Gastrocnemius medialis (tissue), 4 donors: Measurements from ENCODE around the gene SERPINH1. TPM values are rescaled to one million over a fixed set of nuclear protein-coding genes. Genes with fewer than 3 reads are reported as not detected.
A peak's percentile ranks its signal among the peaks of the same experiment; 100 is the strongest.

Experiments used
- ATAC-seq, 2 donors: fragments of 150-250 bp; one replicate each; pipeline ENCODE4 v1.9.1; 2016
- DNase-seq, 2 donors: peaks; one replicate each; pipeline ENCODE4 v3.0.0-alpha.2; 2019
- H3K27ac ChIP-seq, 4 donors: fragments of 200-600 bp; sonication (generic); 1 replicate in 1 of 4; 2 replicates in 3 of 4; pipeline ENCODE4 v1.5.1; 2016 to 2018; ENCODE audit warnings: mild to moderate bottlenecking in 2 of 4, moderate library complexity in 1 of 4
- H3K27me3 ChIP-seq, 3 donors: fragments of 200-600 bp; sonication (generic) in 2 of 3; 1 replicate in 1 of 3; 2 replicates in 2 of 3; pipeline versions ENCODE4 v1.5.1 to v1.6.0; 2016 to 2019; ENCODE audit warnings: mild to moderate bottlenecking in 1 of 3, moderate library complexity in 1 of 3
- H3K36me3 ChIP-seq, 2 donors: fragments of 200-600 bp; sonication (generic) in 1 of 2; one replicate each; pipeline ENCODE4 v1.5.1; 2017 to 2018
- H3K4me1 ChIP-seq, 2 donors: fragments of 200-600 bp; sonication (generic) in 1 of 2; one replicate each; pipeline ENCODE4 v1.5.1; 2016 to 2017; ENCODE audit warnings: mild to moderate bottlenecking in 2 of 2
- H3K4me3 ChIP-seq, 4 donors: fragments of 200-600 bp; sonication (generic) in 3 of 4; 1 replicate in 1 of 4; 2 replicates in 3 of 4; pipeline ENCODE4 v1.5.1; 2016 to 2019; ENCODE audit warnings: mild to moderate bottlenecking in 2 of 4
- H3K9me3 ChIP-seq, 3 donors: fragments of 200-600 bp; sonication (generic) in 2 of 3; 1 replicate in 1 of 3; 2 replicates in 2 of 3; pipeline ENCODE4 v1.5.1; 2016 to 2019
- CTCF ChIP-seq, 5 experiments: fragments of 450-650 bp in 3 of 5; fragments of 200-600 bp in 2 of 5; sonication (generic) in 2 of 5; IDR thresholded peaks in 4 of 5; conservative IDR thresholded peaks in 1 of 5; 1 replicate in 4 of 5; 2 replicates in 1 of 5; pipeline ENCODE4 v1.5.1; 2016 to 2019; ENCODE audit warnings: antibody characterized with exemption in 5 of 5, mild to moderate bottlenecking in 3 of 5, moderate library complexity in 3 of 5
- POLR2A ChIP-seq, 2 donors: fragments of 450-650 bp; IDR thresholded peaks; one replicate each; pipeline ENCODE4 v1.6.1; 2017; ENCODE audit warnings: antibody characterized with exemption in 2 of 2, mild to moderate bottlenecking in 2 of 2, moderate library complexity in 2 of 2
- in situ Hi-C, 4 donors: fragments of 200-750 bp; cut with MboI; loops; one replicate each; pipeline versions ENCODE4 v1.15.0 to v1.8.0; 2017; ENCODE audit warnings: low sequenced_read_pairs in 4 of 4
- intact Hi-C: fragments of 100-400 bp; cut with DNase I; formaldehyde crosslinking; loops from one replicate; pipeline ENCODE4 v1.15.1; 2023; ENCODE audit warnings: low total_unique reads
- total RNA-seq, 4 donors: library from RNA; depleted of rRNA; stranded (reverse); fragments of >200 nt; gene quantifications; one replicate each; pipeline versions ENCODE4 v1.1.0 to v1.2.3, GENCODE V29; 2016

SERPINH1 gene
- total RNA-seq, 4 donors from 2014 or later, result 18.5 to 42.4 (median 34.8) TPM

- intact Hi-C loops, result no loop called here
- Histone ChIP-seq H3K4me1 (no peaks in the 10 kb centered on the region), H3K27me3 (no peaks in the 10 kb centered on the region), H3K9me3 (no peaks in the 10 kb centered on the region), H3K4me3 (no peak overlapping the region), H3K27ac (no peak overlapping the region), H3K36me3 (no peaks in the 10 kb centered on the region)
- ATAC-seq (no peak), DNase-seq (no peak)
- TF ChIP-seq POLR2A (IDR thresholded peaks at IDR 0.05) (no peak), CTCF (IDR thresholded peaks at IDR 0.05 in 4 of 5, conservative IDR thresholded peaks at IDR 0.05 in 1 of 5) (no peak)
- in situ Hi-C loops, result loop anchor here in 3 of 4 donors (10.0 to 25.0 kb wide), 2 partner anchors 161 to 257 kb away; no protein-coding TSS in a partner anchor
These were observed 18.2 kb upstream of the SERPINH1 start for GRCh38 chr11:75543806-75544205.

DNA sequence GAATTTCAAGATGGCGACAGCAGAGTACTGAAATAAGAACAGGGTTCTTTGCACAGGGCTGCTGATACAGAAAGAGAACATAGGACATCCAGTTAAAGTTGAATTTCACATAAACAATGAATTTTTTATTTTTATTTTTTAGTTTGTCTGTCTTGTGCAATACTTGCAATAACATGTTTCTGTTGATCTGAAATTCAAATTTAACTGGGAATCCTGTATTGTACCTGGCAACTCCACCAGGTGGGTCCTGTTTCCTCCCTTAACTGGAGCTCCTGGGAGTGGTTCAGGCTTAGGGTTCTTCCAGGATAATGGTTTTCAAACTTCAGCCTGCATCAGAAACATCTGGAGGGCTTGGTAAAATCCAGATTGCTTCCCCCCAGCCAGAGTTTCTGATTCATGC lies 14.9 kb upstream of the SERPINH1 start:
- no peak overlapping the region for H3K27ac ChIP-seq
- no peak for TF ChIP-seq POLR2A (IDR thresholded peaks at IDR 0.05)
- TF ChIP-seq CTCF (IDR thresholded peaks at IDR 0.05 in 4 of 5, conservative IDR thresholded peaks at IDR 0.05 in 1 of 5), result no peak
- no peak overlapping the region for H3K4me3 ChIP-seq
- H3K4me1 ChIP-seq, result no peaks in the 10 kb centered on the region
- intact Hi-C loops, result loop anchor here (1.0 kb wide), 1 partner anchor 30 kb away; no protein-coding TSS in a partner anchor
- H3K36me3 ChIP-seq, result no peaks in the 10 kb centered on the region
- no peak for DNase-seq
- H3K27me3 ChIP-seq, result no peaks in the 10 kb centered on the region
- ATAC-seq, result no peak
- in situ Hi-C loops, result loop anchor here in 3 of 4 donors (5.0 to 25.0 kb wide), 3 partner anchors 35 to 260 kb away; no protein-coding TSS in a partner anchor
- H3K9me3 ChIP-seq, result no peaks in the 10 kb centered on the region

GRCh38 chr11:75547617-75548058 lies 14.4 kb upstream of the SERPINH1 start:
- TF ChIP-seq CTCF (IDR thresholded peaks at IDR 0.05 in 4 of 5, conservative IDR thresholded peaks at IDR 0.05 in 1 of 5) (peak; percentile 75 to 87 (median 85)), POLR2A (IDR thresholded peaks at IDR 0.05) (no peak)
- no peaks in the 10 kb centered on the region for H3K36me3 ChIP-seq
- no peaks in the 10 kb centered on the region for H3K27me3 ChIP-seq
- H3K9me3 ChIP-seq, result no peaks in the 10 kb centered on the region
- no peaks in the 10 kb centered on the region for H3K4me1 ChIP-seq
- intact Hi-C loops (loop anchor here (1.0 kb wide), 1 partner anchor 30 kb away; no protein-coding TSS in a partner anchor), in situ Hi-C loops (loop anchor here in 3 of 4 donors (5.0 to 25.0 kb wide), 3 partner anchors 35 to 260 kb away; no protein-coding TSS in a partner anchor)
- ATAC-seq (peak; percentile 78 to 91), DNase-seq (peak in 1 of 2 donors; percentile 43)
- H3K27ac ChIP-seq, result no peak overlapping the region
- H3K4me3 ChIP-seq, result no peak overlapping the region

DNA sequence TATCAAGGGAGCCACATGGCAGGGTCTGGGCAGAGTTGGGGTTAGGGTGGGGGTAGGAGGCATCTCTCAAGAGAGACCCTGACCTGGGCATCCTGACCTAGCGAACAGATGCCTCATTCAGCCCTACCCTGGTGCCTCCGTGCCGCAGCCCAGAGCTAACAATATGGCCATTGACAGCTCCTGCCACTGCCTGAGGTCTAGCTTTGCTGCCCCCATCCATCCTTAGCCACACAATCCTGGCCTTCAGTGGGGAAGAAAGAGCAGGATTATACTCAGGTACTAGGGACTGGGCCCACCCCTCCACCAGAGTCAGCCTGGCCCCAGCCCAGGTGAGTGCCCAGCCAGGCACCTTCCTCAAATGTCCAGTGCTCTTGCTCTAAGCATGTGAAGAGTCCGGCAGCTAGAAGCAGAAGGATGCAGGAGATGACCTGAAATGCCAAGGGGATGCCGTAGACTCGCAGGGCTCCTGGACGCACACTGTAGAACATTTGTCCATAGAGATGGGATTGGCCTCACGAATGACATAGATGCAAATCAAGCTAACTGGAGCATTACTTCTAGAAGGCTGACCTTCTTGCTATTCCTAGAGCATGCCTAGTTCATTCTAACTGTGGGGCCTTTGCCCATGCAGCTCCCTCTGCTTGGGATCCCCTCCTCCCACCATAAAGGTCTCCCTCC lies 13.3 kb upstream of the SERPINH1 start:
- Histone ChIP-seq H3K9me3 (no peaks in the 10 kb centered on the region), H3K4me3 (no peak overlapping the region), H3K27me3 (no peaks in the 10 kb centered on the region), H3K27ac (no peak overlapping the region), H3K4me1 (peaks cover under 1 to 3% of the 10 kb centered on the region in 2 donors), H3K36me3 (no peaks in the 10 kb centered on the region)
- in situ Hi-C loops (loop anchor here in 3 of 4 donors (5.0 to 25.0 kb wide), 3 partner anchors 34 to 261 kb away; no protein-coding TSS in a partner anchor), intact Hi-C loops (no loop called here)
- TF ChIP-seq POLR2A (IDR thresholded peaks at IDR 0.05), result no peak
- TF ChIP-seq CTCF (IDR thresholded peaks at IDR 0.05 in 4 of 5, conservative IDR thresholded peaks at IDR 0.05 in 1 of 5), result no peak
- no peak for ATAC-seq
- no peak for DNase-seq
